ENCODE results near the gene RALGAPA2. TPM values are rescaled to one million over a fixed set of nuclear protein-coding genes. Genes with fewer than 3 reads are reported as not detected.

RALGAPA2 gene
- polyA plus RNA-seq, 1 experiment: 2.2 TPM

GRCh38 chr20:20628314-20628713 lies 84.1 kb downstream of the RALGAPA2 start:
- no peak overlapping the region for H3K27ac ChIP-seq (ENCODE audit: low read depth, low read length)
- no peaks in the 10 kb centered on the region for H3K27me3 ChIP-seq (ENCODE audit: control insufficient read depth, insufficient read depth, low read length)
- CTCF ChIA-PET: no interaction called here
- POLR2A ChIA-PET: no interaction called here
- TF ChIP-seq, protein P1, sequence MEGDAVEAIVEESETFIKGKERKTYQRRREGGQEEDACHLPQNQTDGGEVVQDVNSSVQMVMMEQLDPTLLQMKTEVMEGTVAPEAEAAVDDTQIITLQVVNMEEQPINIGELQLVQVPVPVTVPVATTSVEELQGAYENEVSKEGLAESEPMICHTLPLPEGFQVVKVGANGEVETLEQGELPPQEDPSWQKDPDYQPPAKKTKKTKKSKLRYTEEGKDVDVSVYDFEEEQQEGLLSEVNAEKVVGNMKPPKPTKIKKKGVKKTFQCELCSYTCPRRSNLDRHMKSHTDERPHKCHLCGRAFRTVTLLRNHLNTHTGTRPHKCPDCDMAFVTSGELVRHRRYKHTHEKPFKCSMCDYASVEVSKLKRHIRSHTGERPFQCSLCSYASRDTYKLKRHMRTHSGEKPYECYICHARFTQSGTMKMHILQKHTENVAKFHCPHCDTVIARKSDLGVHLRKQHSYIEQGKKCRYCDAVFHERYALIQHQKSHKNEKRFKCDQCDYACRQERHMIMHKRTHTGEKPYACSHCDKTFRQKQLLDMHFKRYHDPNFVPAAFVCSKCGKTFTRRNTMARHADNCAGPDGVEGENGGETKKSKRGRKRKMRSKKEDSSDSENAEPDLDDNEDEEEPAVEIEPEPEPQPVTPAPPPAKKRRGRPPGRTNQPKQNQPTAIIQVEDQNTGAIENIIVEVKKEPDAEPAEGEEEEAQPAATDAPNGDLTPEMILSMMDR (IDR thresholded peaks at IDR 0.05; ENCODE audit: low read depth, low read length): no peak
- H3K9me3 ChIP-seq (ENCODE audit: control insufficient read depth, insufficient read depth, low read length): no peaks in the 10 kb centered on the region
- H3K4me3 ChIP-seq (ENCODE audit: low read depth, low read length): no peak overlapping the region
- DNase-seq (ENCODE audit: low read depth, low spot score): no peak

- Histone ChIP-seq H3K27ac (ENCODE audit: low read depth, low read length) (no peak overlapping the region), H3K4me3 (ENCODE audit: low read depth, low read length) (no peak overlapping the region), H3K27me3 (ENCODE audit: control insufficient read depth, insufficient read depth, low read length) (no peaks in the 10 kb centered on the region), H3K9me3 (ENCODE audit: control insufficient read depth, insufficient read depth, low read length) (no peaks in the 10 kb centered on the region)
- no peak for DNase-seq (ENCODE audit: low read depth, low spot score)
- ChIA-PET CTCF (no interaction called here), POLR2A (no interaction called here)
- TF ChIP-seq, protein P1 (IDR thresholded peaks at IDR 0.05; ENCODE audit: low read depth, low read length): no peak
Measured at GRCh38 chr20:20627471-20627870, 85.0 kb downstream of the RALGAPA2 start.

- Histone ChIP-seq H3K4me3 (ENCODE audit: low read depth, low read length) (no peak overlapping the region), H3K27ac (ENCODE audit: low read depth, low read length) (no peak overlapping the region), H3K9me3 (ENCODE audit: control insufficient read depth, insufficient read depth, low read length) (no peaks in the 10 kb centered on the region), H3K27me3 (ENCODE audit: control insufficient read depth, insufficient read depth, low read length) (no peaks in the 10 kb centered on the region)
- ChIA-PET CTCF (no interaction called here), POLR2A (no interaction called here)
- DNase-seq (ENCODE audit: low read depth, low spot score): no peak
- TF ChIP-seq, protein P1 (IDR thresholded peaks at IDR 0.05; ENCODE audit: low read depth, low read length): no peak
Measured at GRCh38 chr20:20624914-20625313, 87.5 kb downstream of the RALGAPA2 start.

- no peak for DNase-seq (ENCODE audit: low read depth, low spot score)
- Histone ChIP-seq H3K9me3 (ENCODE audit: control insufficient read depth, insufficient read depth, low read length) (no peaks in the 10 kb centered on the region), H3K4me3 (ENCODE audit: low read depth, low read length) (no peak overlapping the region), H3K27me3 (ENCODE audit: control insufficient read depth, insufficient read depth, low read length) (no peaks in the 10 kb centered on the region), H3K27ac (ENCODE audit: low read depth, low read length) (no peak overlapping the region)
- POLR2A ChIA-PET: no interaction called here
- TF ChIP-seq, protein P1 (IDR thresholded peaks at IDR 0.05; ENCODE audit: low read depth, low read length): no peak
- CTCF ChIA-PET: interaction anchor here (0.8 to 1.0 kb wide), 2 partner anchors 26 to 28 kb away, joined by 4 to 9 read pairs; no protein-coding TSS in a partner anchor
Measured at GRCh38 chr20:20621195-20621594, 91.2 kb downstream of the RALGAPA2 start.

DNA sequence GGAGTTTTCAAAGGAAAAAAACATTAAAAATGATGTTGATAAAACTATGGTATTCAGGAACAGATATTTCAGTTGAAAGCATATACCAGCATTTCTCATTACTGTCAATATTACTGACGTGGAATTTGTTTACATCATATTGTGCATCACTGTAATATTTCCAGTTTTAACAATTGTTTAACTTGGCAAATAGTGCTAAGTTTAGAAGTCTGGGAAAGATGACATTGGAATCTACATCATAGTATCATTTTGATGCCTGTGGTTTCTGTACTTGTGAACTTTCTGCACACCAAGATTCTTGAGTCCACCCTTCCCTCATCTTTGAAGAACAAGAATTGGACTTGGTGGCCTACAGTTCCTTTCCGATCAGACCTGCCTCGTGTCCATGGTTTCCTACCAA lies 98.1 kb downstream of the RALGAPA2 start:
- POLR2A ChIA-PET: no interaction called here
- Histone ChIP-seq H3K9me3 (ENCODE audit: control insufficient read depth, insufficient read depth, low read length) (no peaks in the 10 kb centered on the region; the same call in 1 of the 2 replicates), H3K27ac (ENCODE audit: low read depth, low read length) (no peak overlapping the region), H3K4me3 (ENCODE audit: low read depth, low read length) (no peak overlapping the region), H3K27me3 (ENCODE audit: control insufficient read depth, insufficient read depth, low read length) (no peaks in the 10 kb centered on the region)
- DNase-seq (ENCODE audit: low read depth, low spot score): no peak
- TF ChIP-seq, protein P1 (IDR thresholded peaks at IDR 0.05; ENCODE audit: low read depth, low read length): no peak
- CTCF ChIA-PET: interaction anchor here (1.9 kb wide), 1 partner anchor 20 kb away, joined by 5 read pairs; no protein-coding TSS in a partner anchor
